DND-41 (cell line): ENCODE measurements around the gene HOXD10.

ENCODE experiments used
- ATAC-seq: fragments of 200-7000 bp; cut with Tn5 transposase; 3 replicates; pipeline ENCODE4 v1.9.1; 2021; ENCODE audit warnings: low read depth; ENCODE audit not compliant: insufficient read depth
- DNase-seq: peaks from one replicate; pipeline ENCODE4 v3.0.0-alpha.2; 2020
- H2AFZ ChIP-seq: 2 replicates; pipeline ENCODE4 v1.6.0; 2012; ENCODE audit warnings: low read depth, low read length
- H3K27ac ChIP-seq: 2 replicates; pipeline ENCODE4 v1.5.1; 2012; ENCODE audit warnings: low read length, inconsistent platforms
- H3K27me3 ChIP-seq: fragments of 200-600 bp; sonication (generic); 2 replicates; pipeline ENCODE4 v1.6.0; 2012; ENCODE audit warnings: low read length, mild to moderate bottlenecking, inconsistent platforms; ENCODE audit not compliant: insufficient read depth, poor library complexity
- H3K36me3 ChIP-seq: 2 replicates; pipeline ENCODE4 v1.5.1; 2012; ENCODE audit warnings: low read length, inconsistent platforms; ENCODE audit not compliant: insufficient read depth
- H3K4me1 ChIP-seq: 2 replicates; pipeline ENCODE4 v1.5.1; 2012; ENCODE audit warnings: mild to moderate bottlenecking, low read length; ENCODE audit not compliant: insufficient read depth
- H3K4me2 ChIP-seq: 2 replicates; pipeline ENCODE4 v1.6.0; 2012; ENCODE audit warnings: mild to moderate bottlenecking, moderate library complexity, low read length, inconsistent platforms; ENCODE audit not compliant: insufficient read depth
- H3K4me3 ChIP-seq, 2 experiments: fragments of 200-600 bp in 1 of 2; shearing (Covaris generic) in 1 of 2; 2 replicates each; pipeline ENCODE4 v1.5.1; 2012 to 2016; ENCODE audit warnings: inconsistent platforms in 2 of 2, low read length in 2 of 2, mild to moderate bottlenecking in 2 of 2, low read depth in 1 of 2, moderate library complexity in 1 of 2
- H3K79me2 ChIP-seq: 2 replicates; pipeline ENCODE4 v1.6.0; 2012; ENCODE audit warnings: low read length, inconsistent platforms; ENCODE audit not compliant: insufficient read depth
- H3K9ac ChIP-seq: 2 replicates; pipeline ENCODE4 v1.6.0; 2012; ENCODE audit warnings: low read depth, mild to moderate bottlenecking, inconsistent platforms, low read length, moderate library complexity
- H3K9me3 ChIP-seq: 2 replicates; pipeline ENCODE4 v1.5.1; 2012; ENCODE audit warnings: low read length, moderate library complexity, mild to moderate bottlenecking, inconsistent platforms; ENCODE audit not compliant: insufficient read depth, severe bottlenecking
- H4K20me1 ChIP-seq: 2 replicates; pipeline ENCODE4 v1.6.0; 2012; ENCODE audit warnings: low read length; ENCODE audit not compliant: insufficient read depth
- CTCF ChIP-seq: IDR thresholded peaks from 2 replicates; pipeline ENCODE4 v1.5.1; 2012; ENCODE audit warnings: borderline replicate concordance, low read length, moderate library complexity, mild to moderate bottlenecking; ENCODE audit not compliant: poor library complexity, severe bottlenecking; ENCODE audit errors: extremely low read depth
- EZH2 ChIP-seq: IDR thresholded peaks from 3 replicates; pipeline ENCODE4 v1.6.1; 2012; ENCODE audit warnings: borderline replicate concordance, low read depth, mild to moderate bottlenecking, moderate library complexity, low read length, inconsistent platforms; ENCODE audit not compliant: severe bottlenecking

HOXD10 gene

GRCh38 chr2:176088048-176088936 is 28.3 kb upstream of the HOXD10 start:
- no peak overlapping the region for H3K4me3 ChIP-seq
- H3K27me3 ChIP-seq: no peaks in the 10 kb centered on the region
- no peak overlapping the region for H3K27ac ChIP-seq
- TF ChIP-seq CTCF (peak; percentile 77), EZH2 (no peak)
- no peaks in the 10 kb centered on the region for H3K9me3 ChIP-seq
- ATAC-seq: peak; percentile 69
- H3K9ac ChIP-seq: no peak overlapping the region
- peak overlapping the region; percentile 41 for H2AFZ ChIP-seq
- peaks cover 3% of the 10 kb centered on the region for H3K79me2 ChIP-seq
- H3K4me1 ChIP-seq: peaks cover 11% of the 10 kb centered on the region
- DNase-seq: peak; percentile 65
- peak overlapping the region; percentile 36; the same call in 1 of the 2 replicates for H3K4me2 ChIP-seq
- no peaks in the 10 kb centered on the region for H4K20me1 ChIP-seq
- no peaks in the 10 kb centered on the region for H3K36me3 ChIP-seq

- H3K27ac ChIP-seq: no peak overlapping the region
- peaks cover 20% of the 10 kb centered on the region for H3K4me1 ChIP-seq
- H3K4me3 ChIP-seq: no peak overlapping the region
- H3K4me2 ChIP-seq: no peak overlapping the region
- no peaks in the 10 kb centered on the region for H3K36me3 ChIP-seq
- no peak overlapping the region for H3K9ac ChIP-seq
- DNase-seq: no peak
- H3K27me3 ChIP-seq: no peaks in the 10 kb centered on the region
- H4K20me1 ChIP-seq: no peaks in the 10 kb centered on the region
- TF ChIP-seq CTCF (no peak), EZH2 (no peak)
- H2AFZ ChIP-seq: no peak overlapping the region
- H3K79me2 ChIP-seq: peaks cover 12% of the 10 kb centered on the region
- H3K9me3 ChIP-seq: no peaks in the 10 kb centered on the region
- ATAC-seq: no peak
These were observed 27.4 kb upstream of the HOXD10 start for GRCh38 chr2:176088937-176089842.

- H3K4me3 ChIP-seq: no peak overlapping the region
- H3K27me3 ChIP-seq: no peaks in the 10 kb centered on the region
- H3K4me2 ChIP-seq: no peak overlapping the region
- H3K36me3 ChIP-seq: no peaks in the 10 kb centered on the region
- H3K79me2 ChIP-seq: peaks cover 19% of the 10 kb centered on the region
- H3K27ac ChIP-seq: no peak overlapping the region
- no peak overlapping the region for H3K9ac ChIP-seq
- no peak for ATAC-seq
- H2AFZ ChIP-seq: no peak overlapping the region
- TF ChIP-seq EZH2 (no peak), CTCF (no peak)
- peaks cover 28% of the 10 kb centered on the region for H3K4me1 ChIP-seq
- no peaks in the 10 kb centered on the region for H3K9me3 ChIP-seq
- no peak for DNase-seq
- H4K20me1 ChIP-seq: no peaks in the 10 kb centered on the region
These were observed 26.7 kb upstream of the HOXD10 start for GRCh38 chr2:176089843-176090395.
